OCI-LY3 (cell line): ENCODE results near the gene MRPL12.
A peak's percentile ranks its signal among the peaks of the same experiment; 100 is the strongest.

Source experiments
- H2AFZ ChIP-seq: fragments of 200-600, 300-600 bp; shearing (Covaris generic); 2 replicates; pipeline ENCODE4 v1.6.0; 2014; ENCODE audit warnings: antibody characterized with exemption, low read depth, low read length
- H3K27ac ChIP-seq: fragments of 200-600, 300-600 bp; sonication (generic); 2 replicates; pipeline ENCODE4 v1.5.1; 2014; ENCODE audit warnings: mild to moderate bottlenecking, low read length, moderate library complexity, mixed read lengths
- H3K27me3 ChIP-seq: fragments of 200-600, 300-600 bp; sonication (generic); 2 replicates; pipeline ENCODE4 v1.6.1; 2014; ENCODE audit warnings: low read depth, low read length, mixed read lengths
- H3K36me3 ChIP-seq: fragments of 200-600, 300-600 bp; sonication (generic); replicated peaks from 2 replicates; pipeline ENCODE3; 2014; ENCODE audit warnings: low read depth, low read length, mixed read lengths
- H3K4me1 ChIP-seq: fragments of 300-600, 200-600 bp; sonication (generic); 2 replicates; pipeline ENCODE4 v1.6.1; 2014; ENCODE audit warnings: low read length, mixed read lengths
- H3K4me2 ChIP-seq: fragments of 200-600, 300-600 bp; sonication (generic); 2 replicates; pipeline ENCODE4 v1.6.1; 2014; ENCODE audit warnings: low read length, mixed read lengths
- H3K4me3 ChIP-seq: fragments of 300-600, 200-600 bp; sonication (generic); 2 replicates; pipeline ENCODE4 v1.5.1; 2014; ENCODE audit warnings: antibody characterized with exemption, mild to moderate bottlenecking, low read length, moderate library complexity
- H3K79me2 ChIP-seq: fragments of 300-600, 200-600 bp; shearing (Covaris generic); 2 replicates; pipeline ENCODE4 v1.6.1; 2014; ENCODE audit warnings: mild to moderate bottlenecking, low read length, mixed read lengths
- H3K9ac ChIP-seq: fragments of 300-600, 200-600 bp; shearing (Covaris generic); 2 replicates; pipeline ENCODE4 v1.6.0; 2014; ENCODE audit warnings: mild to moderate bottlenecking, low read length, moderate library complexity
- H3K9me3 ChIP-seq: fragments of 200-600, 300-600 bp; shearing (Covaris generic); 2 replicates; pipeline ENCODE4 v1.6.1; 2014; ENCODE audit warnings: low read length, mixed read lengths; ENCODE audit not compliant: insufficient read depth
- H4K20me1 ChIP-seq: fragments of 200-600, 300-600 bp; sonication (generic); 2 replicates; pipeline ENCODE4 v1.6.1; 2016; ENCODE audit warnings: low read length, mixed read lengths; ENCODE audit not compliant: insufficient read depth
- EZH2phosphoT487 ChIP-seq: fragments of 200-600 bp; shearing (Covaris generic); IDR thresholded peaks from 2 replicates; pipeline ENCODE4 v1.6.1; 2018; ENCODE audit warnings: antibody characterized with exemption, mixed run types, low read depth
- TF ChIP-seq, protein P1 (sequence below): fragments of 200-600, 300-600 bp; sonication (generic); IDR thresholded peaks from 2 replicates; pipeline ENCODE4 v1.5.1; 2014; ENCODE audit warnings: antibody characterized with exemption, low read length, low read depth

The MRPL12 gene

DNA sequence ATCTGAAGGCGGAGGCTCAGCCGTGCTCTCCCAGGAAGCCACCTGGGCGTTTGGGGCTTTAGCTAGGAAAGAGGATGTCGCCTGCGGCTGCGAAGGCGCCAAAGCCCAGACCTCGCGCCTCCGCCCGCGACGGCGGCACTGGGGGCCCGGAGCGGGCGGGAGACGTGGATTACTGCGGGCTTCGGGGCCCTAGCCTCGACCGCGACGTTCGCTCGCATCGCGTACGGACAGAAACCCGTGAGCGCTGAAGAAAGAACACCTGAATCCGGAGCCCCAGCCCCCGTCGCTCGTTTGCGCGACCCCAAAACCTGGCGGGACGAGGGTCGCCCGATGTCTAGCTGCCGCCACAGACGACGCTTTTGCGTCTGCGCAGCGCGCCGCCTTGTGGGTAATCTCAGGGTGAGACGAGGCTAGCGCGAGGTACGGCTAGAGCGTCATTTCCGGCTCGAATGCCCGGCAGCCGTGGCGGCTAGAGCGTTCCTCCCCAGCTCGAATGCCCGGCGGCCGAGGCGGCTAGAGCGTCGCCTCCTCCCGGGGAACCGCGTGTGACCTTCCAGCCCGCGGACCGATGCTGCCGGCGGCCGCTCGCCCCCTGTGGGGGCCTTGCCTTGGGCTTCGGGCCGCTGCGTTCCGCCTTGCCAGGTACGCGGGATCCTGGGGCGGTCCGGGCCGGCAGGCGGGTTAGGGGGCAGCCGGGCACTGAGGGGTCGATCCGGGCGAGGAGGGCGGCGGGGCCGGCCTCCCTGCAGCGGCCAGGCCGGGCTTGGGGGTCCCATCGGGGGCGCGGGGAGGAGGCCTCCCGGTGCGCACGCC is at the start of gene MRPL12:
Gene MRPL12, plus strand, starts transcription at position 434 of the 813 bp plus-strand sequence. Its CDS starts 135 bp downstream, at position 569.
- Histone ChIP-seq H3K4me2 (peak within 1 kb of the TSS; percentile 95), H3K36me3 (peaks cover 49% of the 10 kb centered on the region), H2AFZ (0 out of 2 replicates have a peak within 1 kb of the TSS, but pooled peaks have one; percentile 16)

DNA sequence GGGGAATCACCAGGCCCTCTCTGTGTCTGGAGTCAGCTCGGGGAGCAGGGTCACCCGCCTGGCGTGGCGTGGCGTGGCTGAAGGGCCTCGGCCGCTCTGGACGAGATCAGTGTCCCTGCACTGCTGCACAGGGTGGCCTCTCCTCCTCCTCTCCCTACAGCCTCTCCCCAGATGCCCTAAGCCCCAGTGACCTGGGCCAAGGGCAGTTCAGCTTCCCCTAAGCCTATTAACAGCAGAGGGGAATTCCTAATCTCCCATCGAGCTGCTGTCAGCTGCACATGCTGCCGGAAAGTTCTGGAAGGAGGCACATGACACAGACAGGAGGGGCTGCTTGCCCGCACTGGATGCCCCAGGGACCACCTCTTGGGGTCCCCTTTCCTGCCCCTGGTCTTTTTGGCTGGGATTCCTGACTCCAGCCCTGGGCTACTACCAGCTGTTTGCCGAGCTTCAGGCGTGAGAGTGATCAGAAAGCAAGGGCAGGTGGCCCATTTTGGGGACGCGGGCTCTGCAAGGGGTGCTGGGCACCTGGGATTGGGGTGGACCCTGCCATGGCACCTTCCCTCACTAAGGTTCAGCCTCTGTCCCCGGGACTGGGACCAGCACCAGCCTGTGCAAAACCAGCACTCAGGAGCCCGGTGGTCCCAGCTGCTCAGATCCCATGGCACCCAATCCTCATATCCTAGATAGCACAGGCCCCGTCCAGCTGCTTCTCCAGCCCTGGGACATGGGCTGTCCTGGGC is 47.6 kb upstream of the MRPL12 start:
- Histone ChIP-seq H3K27me3 (no peaks in the 10 kb centered on the region), H3K79me2 (no peaks in the 10 kb centered on the region), H3K27ac (no peak overlapping the region), H3K36me3 (no peaks in the 10 kb centered on the region), H4K20me1 (no peaks in the 10 kb centered on the region), H3K9me3 (no peaks in the 10 kb centered on the region), H3K4me1 (peaks cover 8% of the 10 kb centered on the region), H2AFZ (no peak overlapping the region), H3K4me3 (no peak overlapping the region), H3K9ac (no peak overlapping the region), H3K4me2 (no peak overlapping the region)
- TF ChIP-seq EZH2phosphoT487 = no peak
- TF ChIP-seq, protein P1, sequence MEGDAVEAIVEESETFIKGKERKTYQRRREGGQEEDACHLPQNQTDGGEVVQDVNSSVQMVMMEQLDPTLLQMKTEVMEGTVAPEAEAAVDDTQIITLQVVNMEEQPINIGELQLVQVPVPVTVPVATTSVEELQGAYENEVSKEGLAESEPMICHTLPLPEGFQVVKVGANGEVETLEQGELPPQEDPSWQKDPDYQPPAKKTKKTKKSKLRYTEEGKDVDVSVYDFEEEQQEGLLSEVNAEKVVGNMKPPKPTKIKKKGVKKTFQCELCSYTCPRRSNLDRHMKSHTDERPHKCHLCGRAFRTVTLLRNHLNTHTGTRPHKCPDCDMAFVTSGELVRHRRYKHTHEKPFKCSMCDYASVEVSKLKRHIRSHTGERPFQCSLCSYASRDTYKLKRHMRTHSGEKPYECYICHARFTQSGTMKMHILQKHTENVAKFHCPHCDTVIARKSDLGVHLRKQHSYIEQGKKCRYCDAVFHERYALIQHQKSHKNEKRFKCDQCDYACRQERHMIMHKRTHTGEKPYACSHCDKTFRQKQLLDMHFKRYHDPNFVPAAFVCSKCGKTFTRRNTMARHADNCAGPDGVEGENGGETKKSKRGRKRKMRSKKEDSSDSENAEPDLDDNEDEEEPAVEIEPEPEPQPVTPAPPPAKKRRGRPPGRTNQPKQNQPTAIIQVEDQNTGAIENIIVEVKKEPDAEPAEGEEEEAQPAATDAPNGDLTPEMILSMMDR = no peak

More for the DNA sequence above, at the start of gene MRPL12:
- Histone ChIP-seq H3K4me1 (peaks cover 19% of the 10 kb centered on the region), H3K9me3 (no peaks in the 10 kb centered on the region), H3K27ac (peak within 1 kb of the TSS; percentile 68), H3K9ac (peak within 1 kb of the TSS; percentile 95), H3K79me2 (peaks cover 70% of the 10 kb centered on the region), H3K27me3 (no peaks in the 10 kb centered on the region), H3K4me3 (peak within 1 kb of the TSS; percentile 95), H4K20me1 (peaks cover 6% of the 10 kb centered on the region)
- no peak for TF ChIP-seq EZH2phosphoT487
- TF ChIP-seq, protein P1 = no peak

DNA sequence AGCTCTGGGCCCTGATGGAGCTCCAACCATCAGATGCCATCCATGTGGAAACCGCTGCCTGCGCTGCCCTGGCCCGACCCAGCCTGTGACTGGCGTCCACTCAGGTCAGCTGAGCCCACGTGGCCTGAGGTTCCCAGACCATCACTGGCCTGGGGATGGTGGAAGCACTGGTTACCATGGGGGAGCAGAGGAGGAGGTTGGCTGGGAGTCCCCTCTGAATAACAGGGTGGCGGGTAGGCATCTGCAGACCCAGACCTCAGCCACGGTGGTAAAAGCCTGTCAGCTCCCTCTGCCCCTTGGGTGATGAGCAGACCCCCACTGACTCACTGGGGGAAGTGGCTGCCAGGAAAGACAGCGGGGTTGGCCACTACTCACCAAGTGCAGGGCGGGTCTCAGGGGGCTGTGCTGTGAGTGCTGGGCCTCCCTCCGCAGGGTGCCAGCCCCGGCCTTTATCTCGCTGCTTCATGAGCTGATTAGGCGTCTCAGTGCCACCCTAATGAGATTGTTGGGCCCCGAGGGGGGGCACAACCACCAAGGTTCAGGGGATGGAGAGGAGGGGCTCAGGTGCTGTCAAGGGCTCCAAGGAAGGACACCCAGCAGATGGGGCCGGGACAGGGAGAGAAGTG is 46.9 kb upstream of the MRPL12 start, which contains the start of gene PDE6G:
Gene PDE6G, minus strand, starts transcription at position 425 of the 626 bp plus-strand sequence. CDS start 3,237 bp downstream, outside the sequence.
- H3K36me3 ChIP-seq = no peaks in the 10 kb centered on the region
- H4K20me1 ChIP-seq = no peaks in the 10 kb centered on the region
- TF ChIP-seq EZH2phosphoT487 = no peak
- TF ChIP-seq, protein P1 = no peak
- no peak within 1 kb of the TSS for H3K4me3 ChIP-seq
- H3K4me1 ChIP-seq = peaks cover 8% of the 10 kb centered on the region
- no peak within 1 kb of the TSS for H2AFZ ChIP-seq
- no peak within 1 kb of the TSS for H3K9ac ChIP-seq
- no peak within 1 kb of the TSS for H3K4me2 ChIP-seq
- H3K27ac ChIP-seq = no peak within 1 kb of the TSS
- no peaks in the 10 kb centered on the region for H3K27me3 ChIP-seq
- no peaks in the 10 kb centered on the region for H3K9me3 ChIP-seq
- no peaks in the 10 kb centered on the region for H3K79me2 ChIP-seq
